IPS-18a (cell line): ENCODE data around the gene NOX5.

ENCODE experiments used
- H3K27ac ChIP-seq: one replicate; pipeline ENCODE4 v1.5.1; 2013; ENCODE audit warnings: low read length
- H3K27me3 ChIP-seq: one replicate; pipeline ENCODE4 v1.6.1; 2013; ENCODE audit warnings: mild to moderate bottlenecking, low read length; ENCODE audit not compliant: control insufficient read depth, insufficient read depth
- H3K36me3 ChIP-seq: one replicate; pipeline ENCODE4 v1.6.1; 2013; ENCODE audit warnings: low read depth, low read length; ENCODE audit not compliant: control insufficient read depth
- H3K4me1 ChIP-seq: one replicate; pipeline ENCODE4 v1.6.1; 2013; ENCODE audit warnings: low read depth, low read length; ENCODE audit not compliant: control insufficient read depth
- H3K4me3 ChIP-seq: one replicate; pipeline ENCODE4 v1.5.1; 2013; ENCODE audit warnings: low read length
- H3K9ac ChIP-seq: one replicate; pipeline ENCODE4 v1.6.1; 2013; ENCODE audit warnings: mild to moderate bottlenecking, low read length, moderate library complexity
- H3K9me3 ChIP-seq: one replicate; pipeline ENCODE4 v1.6.1; 2013; ENCODE audit warnings: low read depth, low read length; ENCODE audit not compliant: control insufficient read depth

Gene NOX5

DNA sequence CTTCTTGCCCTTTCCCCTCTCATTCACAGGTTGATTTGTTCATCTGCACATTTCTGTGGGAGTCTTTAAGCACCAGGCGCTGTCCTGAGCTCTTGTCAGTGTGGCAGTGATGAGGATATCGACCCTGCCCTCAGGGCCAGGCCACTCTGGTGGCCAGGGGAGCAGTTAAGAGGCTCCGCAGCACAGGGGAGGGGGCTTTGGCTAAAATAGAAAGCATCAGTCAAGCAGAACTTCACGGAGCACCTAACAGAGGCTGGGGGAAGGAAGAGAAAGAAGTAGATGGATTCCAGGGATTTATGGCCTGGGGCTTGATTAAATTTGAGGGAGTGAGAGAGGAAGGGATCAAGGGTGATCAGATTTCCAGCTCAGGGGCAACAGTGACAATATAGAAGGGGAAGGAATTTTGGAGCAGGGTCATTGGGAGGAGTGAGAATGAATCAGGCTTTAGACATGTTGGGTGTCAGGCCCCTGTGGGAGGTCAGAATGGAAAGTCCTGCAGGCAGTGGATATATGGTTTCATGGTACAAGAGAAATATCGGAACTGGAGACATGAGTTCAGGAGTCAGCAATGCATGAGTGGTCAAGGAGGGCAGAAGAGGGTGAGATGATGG is 73.0 kb downstream of the NOX5 start:
- peaks cover 77% of the 10 kb centered on the region for H3K4me1 ChIP-seq
- H3K36me3 ChIP-seq = no peaks in the 10 kb centered on the region
- H3K4me3 ChIP-seq = peak overlapping the region; percentile 6

DNA sequence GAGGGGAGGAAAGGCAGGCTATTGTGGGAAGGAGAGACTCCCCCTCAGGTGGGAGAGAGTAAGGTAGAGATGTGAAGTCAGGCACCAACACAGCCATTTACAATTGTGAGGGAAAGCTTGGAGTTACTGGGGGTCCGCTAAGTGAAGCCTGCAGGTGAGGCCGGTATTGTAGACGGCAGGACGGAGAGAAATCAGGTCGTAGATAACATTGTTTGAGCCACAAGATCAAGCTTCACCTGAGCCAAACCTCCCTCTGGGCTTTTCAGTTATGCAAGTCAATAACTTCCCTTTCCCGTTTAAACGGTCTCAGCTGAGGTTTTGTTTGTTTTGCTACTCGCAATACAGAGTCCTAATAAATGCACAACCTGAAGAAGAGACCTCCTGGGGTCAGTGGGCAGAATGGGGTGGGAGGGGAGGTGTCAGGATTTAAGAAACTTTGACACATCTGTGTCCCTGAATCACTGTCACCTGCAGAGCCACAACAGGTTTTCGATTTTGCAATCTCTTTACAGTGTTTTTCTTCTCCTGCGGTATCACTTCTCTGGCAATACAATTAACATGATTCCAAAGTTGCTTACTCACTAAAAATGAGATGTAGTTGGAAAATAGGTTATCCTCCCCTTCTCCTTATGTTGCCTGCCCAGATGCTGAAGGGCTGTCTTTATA is 73.9 kb downstream of the NOX5 start:
- Histone ChIP-seq H3K27ac (no peak overlapping the region), H3K27me3 (peaks cover 22% of the 10 kb centered on the region), H3K9ac (no peak overlapping the region), H3K9me3 (no peaks in the 10 kb centered on the region), H3K4me3 (no peak overlapping the region), H3K36me3 (no peaks in the 10 kb centered on the region), H3K4me1 (peaks cover 83% of the 10 kb centered on the region)

More for the DNA sequence above, 73.0 kb downstream of the NOX5 start:
- Histone ChIP-seq H3K27ac (peak overlapping the region; percentile 28), H3K9me3 (no peaks in the 10 kb centered on the region), H3K9ac (peak overlapping the region; percentile 52), H3K27me3 (peaks cover 22% of the 10 kb centered on the region)

DNA sequence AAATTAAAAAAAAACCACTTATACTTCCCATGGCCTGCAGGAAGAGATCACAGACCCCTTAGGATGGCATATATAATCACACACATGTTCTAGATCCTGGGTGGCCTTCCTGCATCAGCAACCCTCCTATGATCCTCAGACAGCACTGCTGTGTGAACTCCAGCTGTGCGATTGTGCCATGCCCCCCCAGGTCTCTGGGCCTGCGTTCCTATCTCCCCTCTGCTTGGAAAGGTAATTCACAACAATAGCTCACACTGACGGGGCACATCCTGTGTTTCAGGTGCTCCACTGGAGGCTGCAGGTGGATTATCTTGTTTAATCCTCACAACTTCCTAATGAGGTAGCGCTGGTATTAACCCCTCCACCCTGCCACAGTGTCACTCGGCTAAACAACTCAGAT is 74.8 kb downstream of the NOX5 start:
- H3K9ac ChIP-seq = no peak overlapping the region
- no peaks in the 10 kb centered on the region for H3K9me3 ChIP-seq
- peaks cover 85% of the 10 kb centered on the region for H3K4me1 ChIP-seq
- no peak overlapping the region for H3K27ac ChIP-seq
- H3K36me3 ChIP-seq = no peaks in the 10 kb centered on the region
- H3K27me3 ChIP-seq = peaks cover 17% of the 10 kb centered on the region
- H3K4me3 ChIP-seq = peak overlapping the region; percentile 26

DNA sequence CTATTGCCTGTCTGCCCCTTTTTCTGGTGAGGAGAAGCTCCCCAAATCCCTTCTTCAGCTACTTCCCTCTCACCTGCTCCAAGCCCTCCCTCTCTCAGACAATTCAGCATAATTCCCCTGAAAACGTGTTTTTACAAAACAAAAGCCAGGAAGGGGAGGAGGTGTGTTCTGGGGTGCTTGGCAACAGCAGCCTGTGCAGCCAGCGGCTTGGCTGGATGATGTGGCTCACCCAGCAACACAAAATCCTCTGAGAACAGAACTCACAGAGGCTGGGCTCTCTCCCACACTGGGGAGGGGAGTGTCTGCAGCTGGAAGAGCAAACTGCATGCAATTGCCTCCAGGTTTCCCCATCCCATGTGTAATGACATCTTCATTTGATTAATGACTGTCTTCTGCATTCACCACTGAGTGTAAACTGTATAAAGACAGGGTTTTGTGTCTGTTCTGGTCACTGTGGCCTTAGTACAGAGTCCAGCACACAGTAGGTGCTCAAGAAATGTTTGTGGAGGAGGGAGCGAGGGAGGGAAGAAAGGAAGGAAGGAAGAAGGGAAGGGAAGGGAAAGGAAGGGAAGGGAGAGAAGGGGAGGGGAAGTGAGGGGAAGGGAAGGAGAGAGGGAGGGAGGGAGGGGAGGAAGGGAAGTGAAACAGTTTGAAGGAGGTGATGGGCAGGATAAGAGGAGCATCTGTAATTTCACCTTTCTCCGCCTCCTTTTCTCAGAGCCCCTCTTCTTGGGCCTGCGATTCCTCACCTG is 75.9 kb downstream of the NOX5 start:
- Histone ChIP-seq H3K9ac (peak overlapping the region; percentile 33), H3K36me3 (no peaks in the 10 kb centered on the region), H3K27me3 (peaks cover 17% of the 10 kb centered on the region), H3K27ac (peak overlapping the region; percentile 65), H3K4me3 (peak overlapping the region; percentile 26), H3K4me1 (peaks cover 79% of the 10 kb centered on the region), H3K9me3 (no peaks in the 10 kb centered on the region)

DNA sequence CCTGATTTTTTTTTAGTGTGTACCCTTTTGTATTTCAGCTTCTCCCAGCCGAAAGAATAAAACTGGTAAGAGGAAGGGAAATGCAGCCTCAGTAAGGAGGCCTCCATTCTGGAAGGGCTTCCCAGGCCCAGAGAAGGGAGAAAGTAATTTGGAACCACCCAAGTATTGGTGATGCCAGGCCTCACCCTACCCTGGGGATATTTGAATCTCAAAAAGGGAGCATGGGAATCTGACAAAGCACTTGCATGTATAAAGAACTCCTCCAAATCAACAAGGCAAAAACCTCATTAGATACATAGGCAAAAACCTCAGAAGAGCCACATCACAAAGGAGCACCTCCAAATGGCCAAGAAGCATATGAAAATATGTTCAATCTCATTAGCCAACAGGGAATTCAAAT is 77.2 kb downstream of the NOX5 start:
- Histone ChIP-seq H3K9ac (no peak overlapping the region), H3K27me3 (peaks cover 17% of the 10 kb centered on the region), H3K36me3 (no peaks in the 10 kb centered on the region), H3K9me3 (no peaks in the 10 kb centered on the region), H3K4me3 (no peak overlapping the region), H3K4me1 (peaks cover 68% of the 10 kb centered on the region), H3K27ac (no peak overlapping the region)

DNA sequence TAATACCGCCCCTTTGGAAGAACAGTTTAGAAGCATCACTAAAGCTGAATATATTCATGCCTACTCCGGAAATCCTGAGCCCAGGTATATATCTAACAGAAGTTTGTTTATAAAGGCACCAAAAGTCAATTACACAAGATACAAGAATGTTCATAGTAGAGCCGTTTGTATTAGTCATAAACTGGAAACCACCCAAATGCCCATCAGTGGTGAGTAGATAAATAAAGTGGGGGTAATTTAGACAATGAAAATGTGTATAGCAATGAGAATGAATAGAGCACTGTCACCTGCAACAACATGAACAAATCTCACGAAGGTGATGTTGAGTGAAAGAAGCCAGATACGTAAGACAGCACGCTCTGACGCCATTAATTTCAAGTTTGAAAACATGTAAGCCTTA is 77.7 kb downstream of the NOX5 start:
- no peak overlapping the region for H3K9ac ChIP-seq
- H3K27ac ChIP-seq = no peak overlapping the region
- H3K4me3 ChIP-seq = no peak overlapping the region
- peaks cover 63% of the 10 kb centered on the region for H3K4me1 ChIP-seq
- H3K9me3 ChIP-seq = no peaks in the 10 kb centered on the region
- peaks cover 12% of the 10 kb centered on the region for H3K27me3 ChIP-seq
- H3K36me3 ChIP-seq = no peaks in the 10 kb centered on the region

DNA sequence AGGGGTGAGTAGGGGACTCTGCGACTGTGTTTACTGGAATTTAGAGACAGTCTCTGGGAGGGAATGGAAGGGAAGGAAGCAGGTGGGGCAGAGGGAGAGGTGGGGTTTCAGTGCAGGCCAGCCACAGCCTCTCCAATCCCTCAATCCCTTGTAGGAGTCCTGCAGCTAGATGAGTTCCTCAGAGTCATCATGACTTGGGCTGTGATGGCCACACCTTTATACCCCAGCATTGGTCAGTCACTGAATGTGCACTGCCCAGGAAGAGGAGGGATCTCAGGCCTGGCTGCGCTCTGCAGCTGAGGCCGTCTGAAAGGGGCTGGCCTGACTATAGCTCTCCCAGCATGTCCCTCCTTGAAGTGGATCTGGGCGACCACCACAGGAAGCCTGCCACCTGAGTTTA is 78.6 kb downstream of the NOX5 start:
- Histone ChIP-seq H3K36me3 (no peaks in the 10 kb centered on the region), H3K9me3 (no peaks in the 10 kb centered on the region), H3K27ac (no peak overlapping the region), H3K27me3 (peaks cover 3% of the 10 kb centered on the region), H3K4me1 (peaks cover 53% of the 10 kb centered on the region), H3K9ac (no peak overlapping the region), H3K4me3 (no peak overlapping the region)

DNA sequence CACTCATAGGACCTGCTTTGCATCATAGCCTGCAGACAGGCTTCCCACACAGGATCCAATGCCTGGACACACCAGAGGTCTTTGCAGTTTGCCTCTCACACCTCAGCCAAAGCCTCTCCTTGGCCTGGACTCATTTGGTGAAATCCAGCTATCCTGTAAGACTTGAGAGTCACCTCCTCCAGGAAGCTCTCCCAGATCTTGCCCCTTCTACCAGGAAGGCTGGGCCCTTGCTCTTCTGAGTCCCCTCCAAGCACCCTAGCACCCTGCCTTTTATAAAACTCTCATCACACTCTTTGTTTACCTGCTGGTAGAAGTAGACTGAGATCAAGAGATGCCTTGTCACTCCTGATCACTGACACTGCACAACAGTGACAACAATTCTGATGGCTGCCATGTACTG is 79.1 kb downstream of the NOX5 start:
- Histone ChIP-seq H3K9ac (no peak overlapping the region), H3K27me3 (no peaks in the 10 kb centered on the region), H3K27ac (no peak overlapping the region), H3K4me1 (peaks cover 48% of the 10 kb centered on the region), H3K4me3 (no peak overlapping the region), H3K36me3 (no peaks in the 10 kb centered on the region), H3K9me3 (no peaks in the 10 kb centered on the region)

DNA sequence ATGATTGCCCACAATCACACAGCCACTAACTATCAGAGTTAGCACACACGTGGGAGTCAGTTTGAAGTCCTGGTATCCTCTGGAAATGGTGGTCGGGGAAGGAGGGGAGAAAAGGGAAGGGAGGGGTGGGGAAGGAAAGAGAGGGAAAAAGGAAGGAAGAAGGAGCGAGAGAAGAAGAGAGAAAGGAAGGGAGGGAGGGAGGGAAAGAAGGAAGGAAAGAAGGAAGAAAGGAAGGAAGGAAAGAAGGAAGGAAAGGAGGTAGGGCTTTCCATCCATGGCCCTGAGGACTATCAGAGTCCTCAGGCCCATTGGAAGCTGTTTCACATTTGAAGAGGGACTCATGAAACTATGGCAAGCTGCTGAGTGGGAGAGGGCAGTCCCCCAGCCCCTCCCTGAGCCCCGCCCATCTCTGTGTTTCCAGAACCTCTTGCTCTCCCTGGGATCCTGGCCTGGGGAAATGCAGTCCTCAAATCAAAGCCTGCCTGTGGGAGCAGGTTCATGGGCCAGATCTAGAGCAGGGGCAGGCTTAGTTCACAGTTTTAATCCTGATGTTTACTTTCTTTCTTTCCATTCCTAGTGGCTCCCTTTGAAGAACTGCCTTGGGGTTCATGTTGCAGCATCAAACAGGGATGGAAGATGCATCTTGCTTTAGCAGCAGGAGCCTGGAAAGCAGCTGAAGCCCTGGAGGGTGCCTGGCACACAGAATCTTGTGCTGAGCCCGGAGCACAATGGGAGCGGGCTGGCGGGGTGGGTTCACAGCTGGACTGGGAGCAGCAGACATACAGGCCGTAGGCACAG is 79.8 kb downstream of the NOX5 start:
- no peak overlapping the region for H3K9ac ChIP-seq

DNA sequence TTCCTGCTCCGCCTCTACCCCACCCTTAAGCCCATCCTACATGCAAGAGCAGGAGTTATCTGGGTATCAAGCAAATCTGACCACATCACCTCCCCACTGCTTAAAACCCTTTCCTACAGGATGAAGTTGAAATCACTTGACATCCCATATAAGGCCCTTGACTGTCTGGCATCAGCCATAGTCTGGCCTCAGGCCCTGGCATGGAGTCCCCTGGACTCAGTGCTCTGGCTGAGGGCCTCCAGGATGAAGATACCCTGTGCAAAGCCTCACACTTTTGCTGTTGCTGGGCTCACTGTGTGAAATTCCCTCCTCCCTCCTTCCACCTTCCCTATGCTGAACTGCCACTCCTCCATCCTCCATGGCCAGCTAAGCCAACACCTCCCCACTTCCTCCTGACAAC is 80.8 kb downstream of the NOX5 start:
- no peaks in the 10 kb centered on the region for H3K36me3 ChIP-seq
- H3K9me3 ChIP-seq = no peaks in the 10 kb centered on the region
- peaks cover 35% of the 10 kb centered on the region for H3K4me1 ChIP-seq
- H3K27ac ChIP-seq = no peak overlapping the region
- H3K4me3 ChIP-seq = no peak overlapping the region
- no peaks in the 10 kb centered on the region for H3K27me3 ChIP-seq
- no peak overlapping the region for H3K9ac ChIP-seq

More for the DNA sequence above, 79.8 kb downstream of the NOX5 start:
- Histone ChIP-seq H3K4me3 (no peak overlapping the region), H3K4me1 (peaks cover 42% of the 10 kb centered on the region), H3K36me3 (no peaks in the 10 kb centered on the region), H3K9me3 (no peaks in the 10 kb centered on the region), H3K27me3 (no peaks in the 10 kb centered on the region), H3K27ac (no peak overlapping the region)

DNA sequence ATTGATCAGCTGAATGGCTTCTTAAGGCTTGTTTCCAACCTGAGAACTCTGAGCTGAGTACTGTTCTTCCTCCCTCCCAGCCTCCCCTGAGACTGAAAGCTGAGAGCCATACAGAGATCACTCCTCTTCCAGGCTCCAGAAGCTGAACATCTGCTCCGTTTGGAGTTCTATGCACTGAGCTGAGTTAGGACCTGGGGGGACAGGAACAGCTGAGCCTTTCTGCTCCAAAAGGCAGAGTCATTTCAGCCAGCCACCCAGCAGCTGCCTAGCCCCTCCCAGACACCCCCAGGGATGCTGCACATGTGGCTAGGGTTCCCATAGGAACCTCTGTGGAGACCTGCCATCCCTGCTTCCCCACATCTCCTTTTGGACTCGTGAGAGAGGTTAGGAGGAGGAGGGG is 81.7 kb downstream of the NOX5 start:
- Histone ChIP-seq H3K9ac (no peak overlapping the region), H3K36me3 (no peaks in the 10 kb centered on the region), H3K27ac (no peak overlapping the region), H3K9me3 (no peaks in the 10 kb centered on the region), H3K4me1 (peaks cover 30% of the 10 kb centered on the region), H3K27me3 (no peaks in the 10 kb centered on the region), H3K4me3 (no peak overlapping the region)
